Stimulated activated memory B cell treated with anti-CD40 and anti-IgM and Interleukin-4, amounts not matched to agents 10 μg/mL and 1 μg/mL and 100 μg/mL, for 72 hours (primary cell): Measurements from ENCODE around the gene MECR.

ENCODE experiments used
- ATAC-seq: fragments of 150-1000 bp; cut with Tn5 transposase; 2 replicates; pipeline ENCODE4 v1.10.0; 2021
- H3K27ac Mint-ChIP-seq: one replicate; pipeline ENCODE4 v1.8.0; 2022; ENCODE audit warnings: mild to moderate bottlenecking, mixed read lengths
- H3K27me3 Mint-ChIP-seq: one replicate; pipeline ENCODE4 v1.8.0; 2022; ENCODE audit warnings: mixed read lengths
- H3K36me3 Mint-ChIP-seq: one replicate; pipeline ENCODE4 v1.8.0; 2022; ENCODE audit warnings: mixed read lengths
- H3K4me1 Mint-ChIP-seq: one replicate; pipeline ENCODE4 v1.8.0; 2022; ENCODE audit warnings: mixed read lengths
- H3K4me3 Mint-ChIP-seq: one replicate; pipeline ENCODE4 v1.8.0; 2022; ENCODE audit warnings: mild to moderate bottlenecking, moderate library complexity, mixed read lengths
- H3K9me3 Mint-ChIP-seq: one replicate; pipeline ENCODE4 v1.8.0; 2022; ENCODE audit warnings: mixed read lengths

MECR gene

GRCh38 chr1:29180497-29181412 lies 50.0 kb downstream of the MECR start:
- peaks cover 51% of the 10 kb centered on the region for H3K4me1 Mint-ChIP-seq
- H3K9me3 Mint-ChIP-seq = no peaks in the 10 kb centered on the region
- H3K36me3 Mint-ChIP-seq = peaks cover 28% of the 10 kb centered on the region
- H3K4me3 Mint-ChIP-seq = peak overlapping the region; percentile 94
- H3K27ac Mint-ChIP-seq = peak overlapping the region; percentile 94
- H3K27me3 Mint-ChIP-seq = no peaks in the 10 kb centered on the region
- ATAC-seq = no peak

- Mint-ChIP-seq H3K27me3 (no peaks in the 10 kb centered on the region), H3K4me1 (peaks cover 51% of the 10 kb centered on the region)
Measured at GRCh38 chr1:29179641-29180184, 51.0 kb downstream of the MECR start.

GRCh38 chr1:29177022-29177705 lies 53.6 kb downstream of the MECR start:
- no peaks in the 10 kb centered on the region for H3K27me3 Mint-ChIP-seq
- no peak overlapping the region for H3K27ac Mint-ChIP-seq
- H3K4me1 Mint-ChIP-seq = peaks cover 61% of the 10 kb centered on the region
- ATAC-seq = no peak
- peaks cover 40% of the 10 kb centered on the region for H3K36me3 Mint-ChIP-seq
- no peak overlapping the region for H3K4me3 Mint-ChIP-seq
- no peaks in the 10 kb centered on the region for H3K9me3 Mint-ChIP-seq

More at GRCh38 chr1:29179641-29180184, 51.0 kb downstream of the MECR start:
- no peaks in the 10 kb centered on the region for H3K9me3 Mint-ChIP-seq
- H3K36me3 Mint-ChIP-seq = peaks cover 28% of the 10 kb centered on the region
- peak overlapping the region; percentile 94 for H3K4me3 Mint-ChIP-seq
- peak overlapping the region; percentile 94 for H3K27ac Mint-ChIP-seq
- ATAC-seq = no peak

GRCh38 chr1:29176576-29176975 lies 54.2 kb downstream of the MECR start:
- Mint-ChIP-seq H3K27ac (no peak overlapping the region), H3K36me3 (peaks cover 40% of the 10 kb centered on the region), H3K4me1 (peaks cover 64% of the 10 kb centered on the region), H3K4me3 (no peak overlapping the region), H3K9me3 (no peaks in the 10 kb centered on the region), H3K27me3 (no peaks in the 10 kb centered on the region)
- ATAC-seq = no peak

- Mint-ChIP-seq H3K27ac (no peak overlapping the region), H3K4me1 (peaks cover 63% of the 10 kb centered on the region), H3K9me3 (no peaks in the 10 kb centered on the region), H3K4me3 (no peak overlapping the region), H3K27me3 (no peaks in the 10 kb centered on the region), H3K36me3 (peaks cover 33% of the 10 kb centered on the region)
- ATAC-seq = no peak
Measured at GRCh38 chr1:29172415-29172939, 58.3 kb downstream of the MECR start.

- H3K27ac Mint-ChIP-seq = peak overlapping the region; percentile 79
- peaks cover 63% of the 10 kb centered on the region for H3K4me1 Mint-ChIP-seq
- no peak for ATAC-seq
- H3K27me3 Mint-ChIP-seq = no peaks in the 10 kb centered on the region
- H3K36me3 Mint-ChIP-seq = peaks cover 38% of the 10 kb centered on the region
- no peak overlapping the region for H3K4me3 Mint-ChIP-seq
- no peaks in the 10 kb centered on the region for H3K9me3 Mint-ChIP-seq
Measured at GRCh38 chr1:29171521-29171920, 59.2 kb downstream of the MECR start.

GRCh38 chr1:29171089-29171488 lies 59.6 kb downstream of the MECR start:
- peak; percentile 56 for ATAC-seq
- Mint-ChIP-seq H3K4me1 (peaks cover 60% of the 10 kb centered on the region), H3K27me3 (no peaks in the 10 kb centered on the region), H3K27ac (peak overlapping the region; percentile 79), H3K36me3 (peaks cover 38% of the 10 kb centered on the region), H3K4me3 (peak overlapping the region; percentile 48), H3K9me3 (no peaks in the 10 kb centered on the region)

- peaks cover 45% of the 10 kb centered on the region for H3K36me3 Mint-ChIP-seq
Measured at GRCh38 chr1:29169976-29170375, 60.8 kb downstream of the MECR start.

GRCh38 chr1:29167904-29168303 lies 62.8 kb downstream of the MECR start:
- Mint-ChIP-seq H3K4me1 (peaks cover 59% of the 10 kb centered on the region), H3K9me3 (no peaks in the 10 kb centered on the region), H3K36me3 (peaks cover 47% of the 10 kb centered on the region), H3K4me3 (no peak overlapping the region), H3K27ac (no peak overlapping the region), H3K27me3 (no peaks in the 10 kb centered on the region)
- no peak for ATAC-seq

More at GRCh38 chr1:29169976-29170375, 60.8 kb downstream of the MECR start:
- Mint-ChIP-seq H3K9me3 (no peaks in the 10 kb centered on the region), H3K4me1 (peaks cover 60% of the 10 kb centered on the region), H3K27ac (peak overlapping the region; percentile 79), H3K27me3 (no peaks in the 10 kb centered on the region), H3K4me3 (no peak overlapping the region)
- no peak for ATAC-seq

- Mint-ChIP-seq H3K9me3 (no peaks in the 10 kb centered on the region), H3K27ac (no peak overlapping the region), H3K4me1 (peaks cover 54% of the 10 kb centered on the region), H3K27me3 (no peaks in the 10 kb centered on the region), H3K4me3 (no peak overlapping the region), H3K36me3 (peaks cover 41% of the 10 kb centered on the region)
- no peak for ATAC-seq
Measured at GRCh38 chr1:29166291-29166878, 64.3 kb downstream of the MECR start.

- peaks cover 29% of the 10 kb centered on the region for H3K36me3 Mint-ChIP-seq
- no peak overlapping the region for H3K27ac Mint-ChIP-seq
- no peak overlapping the region for H3K4me3 Mint-ChIP-seq
- no peaks in the 10 kb centered on the region for H3K9me3 Mint-ChIP-seq
- H3K27me3 Mint-ChIP-seq = no peaks in the 10 kb centered on the region
- ATAC-seq = no peak
- peaks cover 36% of the 10 kb centered on the region for H3K4me1 Mint-ChIP-seq
Measured at GRCh38 chr1:29164588-29164987, 66.1 kb downstream of the MECR start.

GRCh38 chr1:29162476-29163138 lies 68.1 kb downstream of the MECR start:
- peaks cover 39% of the 10 kb centered on the region for H3K36me3 Mint-ChIP-seq
- no peak for ATAC-seq
- H3K4me1 Mint-ChIP-seq = peaks cover 24% of the 10 kb centered on the region
- no peaks in the 10 kb centered on the region for H3K9me3 Mint-ChIP-seq
- no peaks in the 10 kb centered on the region for H3K27me3 Mint-ChIP-seq
- H3K4me3 Mint-ChIP-seq = no peak overlapping the region
- no peak overlapping the region for H3K27ac Mint-ChIP-seq

GRCh38 chr1:29162025-29162424 lies 68.7 kb downstream of the MECR start:
- no peak for ATAC-seq
- Mint-ChIP-seq H3K27me3 (no peaks in the 10 kb centered on the region), H3K36me3 (peaks cover 38% of the 10 kb centered on the region), H3K4me1 (peaks cover 19% of the 10 kb centered on the region), H3K27ac (no peak overlapping the region), H3K9me3 (no peaks in the 10 kb centered on the region), H3K4me3 (no peak overlapping the region)

- Mint-ChIP-seq H3K9me3 (no peaks in the 10 kb centered on the region), H3K27ac (no peak overlapping the region), H3K4me3 (no peak overlapping the region), H3K36me3 (peaks cover 42% of the 10 kb centered on the region), H3K4me1 (peaks cover 12% of the 10 kb centered on the region), H3K27me3 (no peaks in the 10 kb centered on the region)
- no peak for ATAC-seq
Measured at GRCh38 chr1:29159773-29160172, 71.0 kb downstream of the MECR start.

GRCh38 chr1:29157269-29157601 lies 73.5 kb downstream of the MECR start:
- no peaks in the 10 kb centered on the region for H3K27me3 Mint-ChIP-seq

More at GRCh38 chr1:29157269-29157601, 73.5 kb downstream of the MECR start:
- no peak overlapping the region for H3K4me3 Mint-ChIP-seq
- H3K4me1 Mint-ChIP-seq = peaks cover 2% of the 10 kb centered on the region
- H3K9me3 Mint-ChIP-seq = no peaks in the 10 kb centered on the region
- ATAC-seq = no peak
- H3K36me3 Mint-ChIP-seq = peaks cover 58% of the 10 kb centered on the region
- H3K27ac Mint-ChIP-seq = no peak overlapping the region
